GM18861 (cell line): ENCODE results near the gene WNT11.

ENCODE experiments used
- ATAC-seq: cut with Tn5 transposase; IDR thresholded peaks from one replicate; pipeline ENCODE4 v1.9.1; 2021; ENCODE audit not compliant: unreplicated experiment

The WNT11 gene

DNA sequence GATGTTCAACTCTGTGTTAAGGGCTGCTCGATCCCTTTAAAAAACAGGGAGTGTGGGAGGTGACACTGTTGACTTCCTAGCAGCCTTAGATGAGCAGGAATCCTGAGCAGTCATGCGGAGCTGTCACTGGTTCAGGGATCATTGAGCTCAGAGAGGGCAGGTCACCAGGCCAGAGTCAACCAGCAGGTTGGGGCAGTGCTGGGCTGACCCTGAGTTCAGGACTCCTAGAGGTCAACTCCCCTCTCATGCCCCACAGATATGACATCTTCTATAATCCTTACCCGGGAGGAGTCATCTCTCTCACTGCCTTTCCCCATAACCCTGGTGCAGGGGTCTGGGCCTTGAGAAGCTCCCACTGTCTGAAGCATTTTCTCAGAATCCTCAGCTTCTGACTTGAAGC, 12.9 kb upstream of the WNT11 start:
- ATAC-seq = no peak

DNA sequence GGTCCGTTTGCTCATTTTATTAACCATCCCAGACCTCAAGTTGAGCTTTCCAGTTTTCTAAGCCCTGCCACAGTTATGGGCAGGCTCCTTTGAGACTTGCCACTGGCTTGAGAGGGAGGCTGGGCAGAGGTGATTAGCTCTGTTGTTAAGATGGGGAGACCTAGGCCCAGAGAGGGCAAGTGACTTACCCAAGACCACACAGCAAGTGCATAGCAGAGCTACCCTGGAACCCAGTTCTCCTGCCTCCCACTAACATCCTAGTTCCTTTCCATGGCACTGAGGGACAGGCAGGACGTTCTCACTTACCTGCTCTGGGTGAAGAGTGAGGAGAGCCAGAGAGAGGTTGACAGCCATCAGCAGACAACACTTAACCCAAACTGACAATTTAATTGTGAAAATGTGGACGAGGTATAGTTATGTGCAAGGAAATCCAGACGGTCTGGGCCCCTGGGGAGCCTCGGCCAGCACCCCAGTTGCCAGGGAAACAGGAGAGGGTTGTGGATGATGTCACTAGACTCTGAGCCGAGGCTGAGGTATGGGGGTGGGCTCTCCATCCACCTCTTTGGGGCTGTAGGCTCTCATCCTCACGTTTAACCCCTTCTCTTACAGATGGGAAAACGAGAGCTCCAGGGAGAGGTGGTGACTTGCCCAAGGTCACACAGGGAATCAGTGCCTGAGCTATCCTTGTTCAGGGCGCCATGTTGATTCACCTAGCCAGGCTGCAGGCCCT, 12.3 kb upstream of the WNT11 start:
- ATAC-seq = no peak

DNA sequence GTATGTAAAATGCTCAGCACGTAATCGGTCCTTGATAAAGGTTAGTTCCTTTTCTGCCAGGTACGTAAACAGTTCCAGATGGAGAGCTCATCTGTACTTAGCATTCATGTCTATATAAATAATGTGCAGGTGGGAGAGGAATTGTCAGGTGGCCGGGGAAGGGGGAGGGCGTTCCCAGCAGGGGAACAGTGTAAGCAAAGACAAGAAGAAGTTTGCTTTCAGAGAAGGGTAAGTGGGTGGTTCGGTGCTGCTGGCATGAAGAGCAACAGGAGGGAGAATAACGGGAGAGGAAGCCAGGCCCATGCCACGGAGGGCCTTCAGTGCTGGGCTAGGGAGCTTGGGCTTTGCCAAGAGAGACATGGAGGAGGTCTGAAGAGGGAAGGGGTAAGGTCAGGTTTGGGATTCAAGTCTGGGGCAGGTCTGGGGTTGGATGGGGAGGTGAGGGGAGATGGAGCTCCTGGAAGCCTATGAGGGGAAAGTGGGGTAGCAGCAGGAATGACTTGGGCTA, 11.4 kb upstream of the WNT11 start:
- no peak for ATAC-seq

DNA sequence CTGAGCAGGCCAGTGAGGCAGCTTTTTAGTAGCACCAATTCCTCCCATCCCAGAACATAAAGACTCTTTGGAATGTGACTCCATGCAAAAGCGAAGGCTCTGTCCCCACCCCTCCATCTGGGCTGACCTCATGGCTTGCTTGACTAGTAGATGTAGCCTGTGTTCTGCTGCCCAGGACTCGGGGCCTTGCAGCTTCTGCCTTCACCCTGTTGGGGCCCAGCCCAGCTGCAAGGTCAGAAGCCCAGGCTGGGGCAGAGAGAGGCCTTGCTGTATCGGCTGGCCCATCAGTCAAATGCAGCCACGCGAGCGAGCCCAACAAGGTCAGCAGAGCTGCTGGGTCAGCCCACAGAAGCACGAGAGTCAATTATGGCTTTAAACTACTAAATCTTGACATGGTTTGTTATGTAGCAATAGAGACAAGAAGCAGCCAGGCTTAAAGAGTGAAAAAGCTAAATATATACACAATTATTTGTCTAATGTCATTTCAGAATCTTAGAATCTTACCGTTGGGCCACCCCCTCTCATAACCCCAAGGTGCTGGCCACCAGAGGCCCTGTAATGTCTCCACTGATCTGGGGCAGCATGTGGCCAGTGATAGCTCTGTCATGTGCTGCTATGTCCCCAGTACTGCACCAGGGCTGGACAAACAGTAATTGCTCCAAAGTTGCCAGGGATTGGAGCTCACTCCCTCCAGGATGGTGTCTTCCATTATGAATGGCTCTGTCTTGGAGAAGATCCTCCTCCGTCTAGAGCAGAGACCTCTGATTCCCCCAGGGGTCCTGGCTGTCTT, 10.4 kb upstream of the WNT11 start:
- no peak for ATAC-seq

DNA sequence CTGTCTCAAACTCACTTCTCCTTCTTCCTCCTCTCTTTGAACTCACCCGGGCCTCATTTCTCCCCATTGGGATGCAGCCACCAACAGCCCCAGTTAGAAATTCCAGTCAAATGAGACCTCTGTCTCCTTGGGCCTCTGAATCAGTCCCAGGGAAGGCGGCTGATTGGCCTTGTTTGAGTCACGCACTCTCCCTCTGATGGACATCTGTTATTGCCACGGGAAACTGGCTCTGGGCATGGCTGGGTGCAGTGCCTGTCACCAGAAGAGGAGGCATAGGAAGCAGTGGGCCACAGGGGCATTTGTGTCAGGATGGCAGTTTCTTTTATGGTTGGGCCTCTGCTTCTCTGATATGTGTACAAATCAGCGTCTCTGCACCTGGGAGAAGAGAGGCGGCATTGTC, 9.6 kb upstream of the WNT11 start:
- no peak for ATAC-seq

DNA sequence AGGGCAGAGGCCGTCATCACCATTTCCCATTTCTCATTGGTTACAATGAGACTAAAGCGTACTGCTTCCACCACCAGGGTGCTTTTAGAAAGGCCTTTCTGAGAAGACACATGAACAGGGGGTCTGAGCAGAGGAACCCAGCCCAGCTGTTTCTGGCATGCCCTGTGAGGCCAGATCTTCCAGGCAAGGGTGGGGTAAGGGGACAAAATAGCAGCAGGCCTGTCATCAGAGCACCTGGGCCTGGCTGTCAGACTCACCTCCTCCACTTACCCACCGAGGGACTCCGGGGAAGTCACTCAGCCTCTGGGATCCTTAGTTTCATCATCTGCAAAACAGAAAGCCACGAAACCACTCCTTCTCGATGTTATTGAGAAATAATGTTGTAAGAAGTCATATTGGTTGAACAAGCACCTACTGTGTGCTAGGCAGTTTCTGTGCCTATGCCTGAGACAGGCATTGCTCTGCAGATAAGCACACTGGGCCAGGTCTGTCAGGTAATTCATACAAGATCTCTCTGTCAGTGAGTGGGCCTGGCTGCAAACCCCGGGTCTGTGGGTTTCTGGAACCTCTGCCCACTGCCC, 8.8 kb upstream of the WNT11 start:
- no peak for ATAC-seq

DNA sequence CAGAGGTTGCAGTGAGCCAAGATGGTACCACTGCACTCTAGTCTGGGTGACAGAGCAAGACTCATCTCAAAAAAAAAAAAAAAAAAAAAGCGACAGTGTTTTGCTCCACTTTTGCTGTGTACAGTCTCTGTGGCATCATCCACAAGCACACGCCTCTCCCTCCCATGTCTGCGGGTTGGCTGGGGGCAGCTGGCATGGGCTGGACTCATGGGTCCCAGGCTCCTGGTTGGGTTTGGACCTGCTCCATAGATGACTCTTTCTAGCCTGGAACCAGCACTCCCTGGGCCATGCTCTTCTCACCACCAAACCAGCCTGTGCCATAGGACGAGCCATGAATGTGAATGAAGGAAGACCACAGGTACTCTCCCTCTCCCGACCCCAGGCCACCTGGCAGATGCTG, 7.9 kb upstream of the WNT11 start:
- ATAC-seq = no peak

DNA sequence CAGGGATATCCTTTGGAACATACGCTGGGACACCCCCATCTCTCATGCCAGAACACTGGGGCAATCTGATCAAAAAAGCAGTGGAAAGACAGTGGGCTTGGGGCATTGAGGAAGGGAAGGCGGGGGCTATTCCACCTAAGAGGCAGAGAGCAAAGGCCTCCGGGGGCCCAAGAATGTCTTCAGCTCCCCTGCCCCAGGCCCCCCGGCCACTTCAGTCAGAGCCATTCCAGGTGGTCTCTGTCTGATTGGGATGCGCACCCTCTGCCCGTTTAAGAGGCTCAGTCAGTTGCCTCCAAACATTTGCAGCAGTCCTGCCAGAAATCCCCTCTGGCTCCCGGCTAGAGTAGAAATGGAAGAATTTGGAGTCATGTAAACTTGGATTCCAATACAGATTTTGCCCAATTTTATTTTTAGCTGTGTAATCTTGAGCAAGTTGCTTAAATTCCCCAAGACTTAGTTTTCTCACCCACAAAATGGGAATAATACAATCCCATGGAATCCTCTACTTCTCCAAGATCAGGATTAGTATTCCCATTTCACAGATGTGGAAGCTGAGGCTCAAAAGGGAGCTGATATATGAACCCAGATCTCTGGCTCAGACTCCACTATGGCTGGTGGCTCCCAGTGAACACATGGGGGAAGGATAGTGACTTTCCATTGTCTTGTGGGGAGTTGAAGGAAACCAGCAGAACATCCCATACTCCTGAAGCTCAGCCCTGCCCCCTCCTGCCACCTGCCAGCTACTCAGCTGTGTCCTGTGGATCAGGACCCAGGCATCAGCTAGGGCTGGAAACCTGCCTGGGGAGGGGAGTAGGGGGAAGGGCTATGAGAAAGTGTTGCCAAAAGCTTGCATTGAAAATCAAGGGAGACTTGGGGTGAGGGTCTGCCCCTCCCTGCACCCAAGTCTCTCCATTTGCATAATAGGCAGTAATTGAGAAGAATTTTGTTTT, 6.1 kb upstream of the WNT11 start:
- no peak for ATAC-seq

DNA sequence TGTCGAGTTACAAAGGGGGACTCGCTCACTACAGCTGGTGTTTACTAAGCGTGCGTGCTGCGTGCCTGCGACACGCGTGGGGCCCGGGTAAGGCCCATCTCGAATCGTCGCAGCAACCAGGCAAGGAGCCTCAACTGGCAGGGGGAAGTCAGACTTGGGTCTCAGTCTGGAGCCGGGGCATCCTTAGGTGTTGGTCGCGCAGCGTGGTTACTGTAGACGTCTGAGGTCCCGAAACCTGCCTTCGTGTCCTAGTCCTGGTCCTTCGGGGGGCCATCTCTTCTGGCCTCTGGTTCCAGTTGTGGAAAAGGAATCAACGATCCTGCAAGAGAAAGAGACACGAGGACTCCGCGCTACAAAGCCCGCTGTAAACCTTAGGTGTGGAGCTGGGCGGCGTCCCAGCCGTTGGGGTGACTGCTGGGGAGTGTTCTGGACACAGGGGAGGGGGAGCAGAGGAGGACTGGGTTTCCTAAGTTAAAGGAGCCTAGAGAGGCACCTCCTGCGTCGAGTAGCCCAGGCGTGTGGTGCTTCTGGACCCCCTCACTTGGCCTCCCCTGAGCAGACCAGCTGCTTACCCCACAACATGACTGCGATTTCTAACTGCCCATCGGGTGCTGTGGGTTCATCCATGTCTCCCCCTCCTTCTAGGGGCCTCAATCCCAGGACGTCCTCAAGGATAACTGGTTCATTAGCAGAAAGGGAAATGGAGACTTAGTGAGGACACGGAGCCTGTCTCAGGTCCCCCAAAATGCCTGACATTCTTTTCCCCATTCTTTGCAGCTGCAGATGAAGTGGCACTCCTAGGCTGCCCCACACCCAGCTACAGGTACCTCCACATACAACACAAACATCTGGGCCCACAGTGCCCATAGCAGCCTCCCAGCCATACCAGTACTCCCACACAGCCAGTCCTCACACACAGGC, 4.9 kb upstream of the WNT11 start:
- ATAC-seq = no peak

DNA sequence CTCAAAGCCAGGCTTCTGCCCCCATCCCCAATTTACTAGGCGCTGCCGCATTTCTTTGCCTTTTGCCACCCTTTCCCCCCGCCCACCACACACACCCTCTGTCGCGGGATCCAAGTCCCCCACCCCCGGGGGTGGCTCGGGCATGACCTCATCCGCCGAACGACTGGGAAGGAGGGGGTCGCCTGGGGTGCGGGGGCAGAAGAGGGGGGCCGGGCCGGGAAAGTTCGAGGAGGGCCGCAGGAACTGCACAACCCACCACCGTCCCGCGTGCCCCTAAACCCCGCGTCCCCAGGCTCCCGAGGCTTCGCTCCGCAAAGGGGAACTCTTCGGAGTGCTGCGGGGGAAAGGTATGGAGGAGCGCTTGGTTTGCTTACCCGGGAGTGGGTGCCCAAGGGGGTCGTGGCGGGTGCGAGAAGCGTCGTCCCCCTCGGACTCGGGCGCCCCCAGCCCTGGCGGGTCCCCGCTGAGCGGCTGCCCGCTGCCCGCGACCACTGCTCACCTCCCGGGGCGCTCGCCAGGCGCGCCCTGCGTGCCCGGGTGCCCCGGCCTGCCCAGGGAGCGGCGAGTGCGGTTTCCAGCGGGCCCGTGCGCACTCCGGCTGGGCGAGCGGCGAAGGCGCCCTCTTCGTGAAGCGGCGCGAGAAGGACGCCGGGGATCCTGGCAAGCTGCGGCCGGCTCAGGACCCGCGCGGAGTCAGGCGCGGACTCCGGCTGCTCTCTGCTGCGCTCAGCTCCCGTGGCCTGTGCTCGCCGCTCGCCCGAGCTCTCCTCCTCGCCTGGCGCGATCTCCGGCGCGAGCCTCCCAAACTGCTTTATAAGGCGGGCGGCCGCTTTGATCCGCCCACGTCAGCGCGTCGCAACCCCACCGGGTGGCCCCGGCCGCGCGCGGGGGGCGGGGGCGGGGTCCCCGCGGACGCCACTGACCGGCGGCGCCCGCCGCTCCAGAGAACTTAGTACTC, 4.0 kb upstream of the WNT11 start:
- ATAC-seq = no peak

DNA sequence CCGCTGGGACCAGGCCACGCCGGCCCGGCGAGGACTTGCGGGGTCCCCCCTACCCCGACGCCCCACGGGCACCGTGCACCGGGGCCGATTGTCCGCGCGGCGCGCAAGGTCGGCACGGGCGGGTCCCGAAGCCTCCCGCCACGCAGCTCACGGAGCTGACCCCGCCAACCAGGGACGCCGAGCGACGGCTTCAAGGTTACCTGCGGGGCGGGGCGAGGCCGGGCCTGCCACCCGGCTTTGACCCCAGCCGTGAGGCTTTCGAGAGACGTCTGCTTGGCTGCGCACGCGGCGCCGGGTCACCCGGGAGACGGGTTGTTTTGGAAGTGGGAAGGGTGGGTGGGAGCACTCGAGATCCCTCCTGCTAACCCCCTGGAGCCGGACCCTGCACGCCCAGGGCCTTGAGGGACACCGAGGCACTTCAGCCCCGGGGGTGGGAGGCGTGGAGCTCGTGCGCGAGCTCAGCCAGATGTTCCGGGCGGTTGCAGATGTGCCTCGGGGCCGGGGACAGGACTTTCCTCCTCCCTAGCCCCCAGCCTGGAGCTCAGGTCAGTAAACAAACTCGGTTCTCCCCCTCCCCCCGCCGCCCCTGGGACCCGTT, 3.2 kb upstream of the WNT11 start:
- ATAC-seq = no peak

DNA sequence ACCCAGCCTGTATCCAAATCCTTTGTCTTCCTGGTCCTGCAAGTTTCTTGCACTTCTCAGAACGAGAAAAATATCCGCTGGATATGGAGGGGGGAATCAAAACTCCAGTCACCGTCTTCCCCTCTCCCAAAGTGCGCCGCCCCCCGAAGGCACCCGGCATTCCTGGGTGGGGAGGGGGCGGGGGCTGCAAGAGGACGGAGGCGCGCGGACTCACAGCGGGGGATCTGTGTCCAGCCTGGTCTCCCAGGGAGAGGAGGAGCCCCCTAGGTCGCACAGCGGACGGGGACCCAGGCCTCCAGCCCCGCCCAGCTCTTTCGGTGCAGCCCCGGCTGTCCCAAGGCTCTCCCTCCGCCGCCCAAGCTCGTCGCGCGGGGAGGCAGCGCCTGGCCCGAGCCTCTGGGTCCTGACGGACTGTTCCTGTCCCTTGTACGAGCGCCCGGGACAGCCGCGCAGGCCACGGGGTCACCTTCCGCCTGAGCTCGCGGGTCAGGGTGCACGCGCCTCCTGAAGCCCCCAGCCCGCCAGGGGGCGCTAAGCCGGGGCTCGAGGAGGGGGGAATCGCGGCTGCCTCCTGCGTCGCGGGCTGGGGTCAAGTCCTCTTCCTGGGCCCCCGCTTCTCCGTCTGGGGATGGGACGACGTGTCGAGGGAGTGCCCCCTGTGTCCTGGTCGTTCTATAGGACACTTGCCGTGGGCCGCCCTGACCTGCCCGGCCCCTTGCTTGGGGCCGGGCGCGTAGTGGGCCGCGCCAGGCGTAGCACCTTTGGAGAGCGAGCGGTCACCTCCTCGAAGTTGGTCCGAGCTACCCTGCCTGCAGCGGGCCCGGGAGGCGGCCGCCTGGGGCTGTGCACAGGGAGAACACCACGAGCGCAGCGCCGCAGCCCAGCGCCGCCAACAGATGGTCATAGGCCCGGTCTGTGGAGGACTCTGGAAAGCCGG, 2.4 kb upstream of the WNT11 start:
- ATAC-seq = no peak

DNA sequence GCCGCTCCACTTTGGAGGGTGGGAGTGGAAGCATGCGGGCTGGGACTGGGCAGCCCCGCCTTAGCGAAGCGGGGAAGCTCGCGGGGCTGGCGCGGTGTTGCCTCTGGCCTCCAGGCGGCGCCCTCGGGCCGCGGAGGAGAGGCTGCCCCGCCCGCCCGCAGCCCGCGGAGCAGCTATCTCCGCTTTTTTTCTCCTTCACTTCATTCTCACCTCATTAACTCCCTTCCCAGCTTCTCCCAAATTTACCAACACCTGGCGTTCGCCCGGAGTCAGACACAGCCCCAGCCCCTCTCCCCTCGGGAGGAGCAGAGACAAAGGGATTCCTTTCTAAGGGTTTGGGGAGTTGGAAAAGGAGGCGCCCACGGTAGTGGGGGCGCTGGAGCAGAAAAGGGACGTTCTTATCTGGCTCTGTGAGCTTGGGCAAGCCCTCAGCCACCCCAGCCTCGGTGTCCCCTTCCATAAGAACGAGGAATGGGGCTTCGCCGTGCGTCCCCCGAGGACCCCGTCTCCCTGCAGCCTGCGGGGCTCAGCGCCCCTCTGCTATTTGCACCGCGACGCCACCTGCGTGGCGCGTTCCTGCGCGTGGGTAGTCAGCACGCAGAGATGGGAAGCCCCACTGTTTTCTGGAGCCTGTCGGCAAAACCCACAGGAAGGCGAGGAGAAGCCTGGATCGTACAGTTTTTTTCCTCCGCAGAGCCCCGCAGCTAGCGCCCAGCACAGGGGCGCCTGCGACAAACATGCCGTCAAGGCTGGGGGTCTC, 1.5 kb upstream of the WNT11 start:
- no peak for ATAC-seq

DNA sequence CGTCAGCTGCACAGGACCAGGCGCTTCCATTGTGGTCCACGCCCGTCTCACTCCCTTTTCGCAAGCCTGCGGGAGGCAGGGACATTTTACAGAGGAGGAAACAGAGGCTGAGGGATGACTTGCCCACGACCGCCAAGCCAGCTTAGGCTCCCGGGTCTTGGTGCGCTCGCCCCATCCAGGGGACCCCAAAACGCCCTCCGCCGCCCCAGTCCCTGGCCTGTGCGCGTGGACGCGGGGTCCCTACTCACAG, 300 bp downstream of the WNT11 start:
- no peak for ATAC-seq

DNA sequence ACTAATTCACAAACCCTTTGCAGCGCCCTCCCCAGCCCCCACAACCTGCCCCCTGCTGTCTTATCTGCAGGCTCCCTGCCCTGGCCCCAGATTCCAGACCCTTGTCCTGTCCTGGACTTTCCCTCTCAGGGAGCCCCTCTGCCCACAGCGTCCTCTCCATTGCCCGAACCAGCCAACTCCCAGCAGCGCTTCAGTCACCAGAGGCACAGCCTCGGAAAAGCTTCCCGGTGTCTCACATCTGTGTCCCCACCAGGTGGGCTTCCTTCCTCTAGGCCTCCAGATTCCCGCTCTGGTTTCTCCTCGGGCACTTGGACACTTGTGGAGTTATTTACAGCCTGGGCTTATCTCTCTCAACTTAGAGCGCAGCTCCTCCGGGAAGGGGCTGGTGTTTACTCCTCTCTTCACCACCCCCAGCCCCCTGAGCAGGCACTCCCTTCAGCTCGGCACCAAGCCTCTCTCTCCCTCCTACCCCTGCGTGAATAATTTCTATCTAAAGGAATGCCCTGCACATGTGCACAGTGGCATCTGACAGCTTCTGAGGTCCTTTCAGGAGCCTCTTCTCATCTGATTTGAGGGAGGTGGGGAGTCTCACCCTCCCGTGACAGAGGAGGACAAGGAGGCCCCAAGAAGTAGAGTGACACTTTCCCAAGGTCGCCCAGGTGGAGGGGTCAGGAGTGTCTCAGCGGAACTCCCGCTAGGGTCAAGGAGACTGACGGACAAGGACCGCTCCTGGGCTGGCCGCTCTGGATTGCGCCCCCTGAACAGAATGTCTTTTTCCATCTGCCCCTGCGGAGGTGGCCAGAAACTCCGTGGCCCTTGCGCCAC, 838 bp downstream of the WNT11 start:
- no peak for ATAC-seq

DNA sequence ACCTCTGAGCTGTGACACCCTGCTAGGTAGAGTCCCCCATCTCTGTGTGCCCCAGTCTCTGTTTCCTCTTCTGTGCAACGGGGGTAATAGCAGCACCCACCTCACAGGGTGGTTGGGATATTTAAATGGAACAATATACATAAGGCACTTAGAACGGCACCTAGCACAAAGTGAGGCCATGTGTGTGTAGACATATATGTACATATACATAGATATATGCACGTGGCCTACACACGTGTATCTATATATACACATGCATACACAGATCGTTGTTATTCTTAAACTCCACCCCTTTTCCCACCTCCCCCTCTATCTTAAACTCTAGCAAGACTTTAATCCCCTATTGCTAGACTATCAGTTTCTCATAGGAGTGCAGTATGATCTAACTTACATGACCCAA, 2.4 kb downstream of the WNT11 start:
- no peak for ATAC-seq
